Spinal cord (tissue), 10 donors: ENCODE results near the gene SAA1. TPM values are rescaled to one million over a fixed set of nuclear protein-coding genes. Genes with fewer than 3 reads are reported as not detected.
A peak's percentile ranks its signal among the peaks of the same experiment; 100 is the strongest.

Source experiments
- DNase-seq, 6 donors: peaks; one replicate each; pipeline versions ENCODE4 v3.0.0 to v3.0.0-alpha.2; 2013 to 2015; ENCODE audit warnings: low spot score in 6 of 6, low read depth in 4 of 6
- H3K27ac ChIP-seq: one replicate; pipeline ENCODE4 v1.5.1; 2013; ENCODE audit warnings: low read depth, low read length, control low read depth
- H3K27me3 ChIP-seq: one replicate; pipeline ENCODE4 v1.6.1; 2013; ENCODE audit warnings: low read length; ENCODE audit not compliant: control insufficient read depth, insufficient read depth
- H3K36me3 ChIP-seq: one replicate; pipeline ENCODE4 v1.6.1; 2013; ENCODE audit warnings: low read length; ENCODE audit not compliant: control insufficient read depth, insufficient read depth
- H3K4me1 ChIP-seq: one replicate; pipeline ENCODE4 v1.6.1; 2013; ENCODE audit warnings: low read length; ENCODE audit not compliant: control insufficient read depth, insufficient read depth
- H3K4me3 ChIP-seq: one replicate; pipeline ENCODE4 v1.5.1; 2013; ENCODE audit warnings: low read depth, low read length, control low read depth
- H3K9me3 ChIP-seq: one replicate; pipeline ENCODE4 v1.6.1; 2013; ENCODE audit warnings: low read length; ENCODE audit not compliant: control insufficient read depth, insufficient read depth
- WGBS: methylation state at CpG from one replicate; pipeline ENCODE4 v1.1.5; 2013; ENCODE audit warnings: missing lambda C conversion rate; ENCODE audit not compliant: insufficient coverage; 5-methylcytosine and 5-hydroxymethylcytosine counted together
- polyA plus RNA-seq, 2 donors: library from polyadenylated mRNA; unstranded; fragments of 120-200 nt; gene quantifications; one replicate each; pipeline ENCODE4 v1.2.1, GENCODE V29; 2013; ENCODE audit not compliant: insufficient read length in 2 of 2
- total RNA-seq, 2 donors: library from RNA; depleted of rRNA in 1 of 2; stranded (reverse); fragments of 120-200 nt in 1 of 2; fragments of >200 nt in 1 of 2; gene quantifications; one replicate each; pipeline versions ENCODE4 v1.2.3 to v1.2.4, GENCODE V29; 2013 to 2014
- donor health status: healthy.

The SAA1 gene
- total and polyA plus RNA-seq, 4 donors, result not detected

GRCh38 chr11:18307461-18308139 is 41.5 kb downstream of the SAA1 start:
- no CpG with 5 or more reads among the region's 2 CpGs for WGBS
- H3K36me3 ChIP-seq, result peaks cover 30% of the 10 kb centered on the region
- H3K9me3 ChIP-seq, result no peaks in the 10 kb centered on the region
- H3K27me3 ChIP-seq, result no peaks in the 10 kb centered on the region
- H3K27ac ChIP-seq, result no peak overlapping the region
- no peak for DNase-seq
- no peaks in the 10 kb centered on the region for H3K4me1 ChIP-seq
- no peak overlapping the region for H3K4me3 ChIP-seq

DNA sequence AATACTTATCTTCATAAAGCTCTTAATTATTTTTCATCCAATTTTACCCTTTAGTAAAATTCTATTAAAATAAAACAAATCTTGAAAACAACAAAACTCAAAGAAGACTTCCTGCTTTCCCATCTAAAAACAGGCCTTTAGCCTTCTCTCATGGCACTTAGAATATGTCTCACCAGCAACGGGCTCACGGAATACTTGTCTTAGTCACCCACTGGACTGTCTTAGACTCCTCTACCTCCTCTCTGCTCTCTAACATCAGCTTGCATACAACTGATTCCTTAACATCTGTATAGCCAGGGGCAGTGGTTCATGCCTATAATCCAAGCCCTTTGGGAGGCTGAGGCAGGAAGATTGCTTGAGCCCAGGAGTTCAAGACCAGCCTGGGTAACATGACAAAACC is 42.2 kb downstream of the SAA1 start:
- Histone ChIP-seq H3K4me3 (no peak overlapping the region), H3K27ac (no peak overlapping the region), H3K27me3 (no peaks in the 10 kb centered on the region), H3K9me3 (no peaks in the 10 kb centered on the region), H3K36me3 (peaks cover 29% of the 10 kb centered on the region), H3K4me1 (no peaks in the 10 kb centered on the region)
- DNase-seq, result no peak
- WGBS, result 88% methylated on average over 2 of the region's 2 CpGs

DNA sequence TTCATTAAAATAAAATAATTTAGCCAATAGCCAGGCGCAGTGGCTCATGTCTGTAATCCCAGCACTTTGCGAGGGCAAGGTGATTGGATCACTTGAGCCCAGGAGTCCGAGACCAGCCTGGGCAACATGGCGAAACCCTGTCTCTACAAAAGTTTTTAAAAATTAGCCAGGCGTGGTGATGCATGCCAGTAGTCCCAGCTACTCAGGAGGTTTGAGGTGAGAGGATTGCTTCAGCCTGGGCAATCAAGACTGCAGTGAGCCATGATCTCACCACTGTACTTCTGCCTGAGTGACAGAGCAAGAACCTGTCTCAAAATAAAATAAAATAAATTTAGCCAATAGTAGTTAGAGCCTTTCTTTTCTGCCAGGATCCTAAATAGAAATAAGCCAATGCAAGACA is 43.6 kb downstream of the SAA1 start:
- H3K27me3 ChIP-seq, result no peaks in the 10 kb centered on the region

DNA sequence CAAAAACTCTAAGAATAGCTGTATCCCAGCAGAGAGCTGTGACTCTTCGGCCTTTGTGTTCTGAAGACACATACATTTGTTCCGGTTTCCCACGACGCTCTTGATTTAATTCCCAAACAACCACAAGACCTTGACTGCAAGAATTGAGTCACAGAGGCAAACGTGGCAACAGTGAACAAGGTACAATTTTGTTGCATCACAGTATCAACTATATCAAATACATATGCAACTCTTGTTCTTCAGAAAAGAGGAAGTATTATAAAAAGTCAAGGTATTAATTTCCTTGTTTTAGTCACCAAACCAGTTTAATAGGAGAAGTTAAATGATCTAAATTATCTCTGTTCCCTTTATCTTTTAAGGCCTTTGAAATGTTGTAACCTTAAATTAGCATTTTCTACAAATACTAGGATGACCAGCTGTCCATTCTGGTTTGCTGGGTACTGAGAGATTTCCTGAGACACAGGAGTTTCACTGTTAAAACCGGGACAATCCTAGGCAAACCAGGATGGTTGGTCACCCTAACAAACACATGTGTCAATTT is 44.8 kb downstream of the SAA1 start:
- no peak overlapping the region for H3K4me3 ChIP-seq
- no peak overlapping the region for H3K27ac ChIP-seq
- DNase-seq, result no peak
- H3K4me1 ChIP-seq, result no peaks in the 10 kb centered on the region
- no peaks in the 10 kb centered on the region for H3K9me3 ChIP-seq
- no peaks in the 10 kb centered on the region for H3K27me3 ChIP-seq
- peaks cover 23% of the 10 kb centered on the region for H3K36me3 ChIP-seq
- WGBS, result 85% methylated on average over 5 of the region's 6 CpGs

More for the DNA sequence above, 43.6 kb downstream of the SAA1 start:
- H3K9me3 ChIP-seq, result no peaks in the 10 kb centered on the region
- no peak overlapping the region for H3K27ac ChIP-seq
- no peaks in the 10 kb centered on the region for H3K4me1 ChIP-seq
- H3K4me3 ChIP-seq, result no peak overlapping the region
- peaks cover 26% of the 10 kb centered on the region for H3K36me3 ChIP-seq
- no peak for DNase-seq
- WGBS, result 100% methylated on average over 3 of the region's 5 CpGs

GRCh38 chr11:18312012-18312411 is 45.9 kb downstream of the SAA1 start:
- H3K4me1 ChIP-seq, result no peaks in the 10 kb centered on the region
- no peak overlapping the region for H3K4me3 ChIP-seq
- H3K27ac ChIP-seq, result peak overlapping the region; percentile 61
- peak in 1 of 6 donors; percentile 32 for DNase-seq
- peaks cover 24% of the 10 kb centered on the region for H3K36me3 ChIP-seq
- no peaks in the 10 kb centered on the region for H3K27me3 ChIP-seq
- WGBS, result no CpG with 5 or more reads among the region's 3 CpGs
- H3K9me3 ChIP-seq, result no peaks in the 10 kb centered on the region

- Histone ChIP-seq H3K27me3 (no peaks in the 10 kb centered on the region), H3K4me1 (no peaks in the 10 kb centered on the region), H3K36me3 (peaks cover 24% of the 10 kb centered on the region), H3K27ac (peak overlapping the region; percentile 61), H3K4me3 (no peak overlapping the region), H3K9me3 (no peaks in the 10 kb centered on the region)
- no CpG with 5 or more reads among the region's 2 CpGs for WGBS
- no peak for DNase-seq
Observed at GRCh38 chr11:18312663-18313420, 46.8 kb downstream of the SAA1 start.

GRCh38 chr11:18313965-18314763 is 48.1 kb downstream of the SAA1 start:
- no peaks in the 10 kb centered on the region for H3K4me1 ChIP-seq
- H3K36me3 ChIP-seq, result peaks cover 18% of the 10 kb centered on the region
- no peak overlapping the region for H3K4me3 ChIP-seq
- DNase-seq, result no peak
- WGBS, result 75% methylated on average over 7 of the region's 10 CpGs
- H3K27ac ChIP-seq, result no peak overlapping the region
- H3K27me3 ChIP-seq, result no peaks in the 10 kb centered on the region
- no peaks in the 10 kb centered on the region for H3K9me3 ChIP-seq

DNA sequence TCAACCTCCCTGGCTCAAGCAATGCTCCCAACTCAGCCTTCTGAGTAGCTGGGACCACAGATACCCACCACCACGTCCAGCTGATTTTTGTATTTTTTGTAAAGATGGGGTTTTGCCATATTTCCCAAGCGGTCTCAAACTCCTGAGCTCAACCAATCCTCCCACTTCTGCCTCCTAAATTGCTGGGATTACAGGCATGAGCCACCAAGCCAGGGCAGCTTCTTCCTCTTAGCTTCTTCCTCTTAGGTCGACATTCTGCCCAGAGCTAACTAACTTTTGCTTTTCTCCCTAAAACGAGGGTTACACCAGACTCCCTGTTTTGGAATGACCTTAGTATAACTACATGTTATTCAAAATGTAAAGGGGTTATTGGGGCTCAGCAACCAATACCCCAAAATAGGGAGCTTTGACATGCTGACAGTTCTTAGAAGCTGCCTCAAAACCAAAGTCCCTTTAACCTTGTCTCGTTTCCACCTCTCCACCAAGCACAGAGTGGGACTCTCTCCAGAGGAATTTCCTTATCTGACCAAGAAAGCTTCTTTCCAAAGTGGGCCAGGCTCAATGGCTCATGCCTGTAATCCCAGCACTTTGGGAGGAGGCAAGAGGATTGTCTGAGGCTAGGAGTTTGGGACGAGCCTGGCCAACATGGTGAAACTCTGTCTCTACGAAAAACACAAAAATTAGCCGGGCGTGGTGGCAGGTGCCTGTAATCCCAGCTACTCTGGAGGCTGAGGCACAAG is 48.9 kb downstream of the SAA1 start:
- Histone ChIP-seq H3K36me3 (peaks cover 12% of the 10 kb centered on the region), H3K4me3 (no peak overlapping the region), H3K9me3 (no peaks in the 10 kb centered on the region), H3K4me1 (no peaks in the 10 kb centered on the region), H3K27me3 (no peaks in the 10 kb centered on the region), H3K27ac (no peak overlapping the region)
- no peak for DNase-seq
- 93% methylated on average over 2 of the region's 9 CpGs for WGBS

DNA sequence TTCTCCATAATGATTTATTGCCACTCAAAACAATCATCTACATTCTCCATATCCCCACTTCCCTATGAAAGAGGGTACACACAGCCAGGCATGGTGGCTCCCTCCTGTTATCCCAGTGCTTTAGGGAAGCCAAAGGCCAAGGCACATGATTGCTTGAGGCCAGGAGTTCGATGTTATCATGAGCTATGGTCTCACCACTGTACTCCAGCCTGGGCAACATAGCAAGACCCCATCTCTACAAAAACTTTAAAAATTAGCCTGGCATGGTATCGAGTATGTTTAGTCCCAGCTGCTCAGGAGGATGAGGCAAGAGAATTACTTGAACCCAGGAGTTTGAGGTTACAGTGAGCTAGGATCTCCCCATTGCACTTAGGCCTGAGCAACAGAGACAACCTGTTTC is 49.8 kb downstream of the SAA1 start:
- Histone ChIP-seq H3K27ac (no peak overlapping the region), H3K4me3 (no peak overlapping the region), H3K27me3 (no peaks in the 10 kb centered on the region), H3K4me1 (no peaks in the 10 kb centered on the region), H3K9me3 (no peaks in the 10 kb centered on the region), H3K36me3 (peaks cover 10% of the 10 kb centered on the region)
- DNase-seq, result no peak
- no CpG with 5 or more reads among the region's 2 CpGs for WGBS
